ENCODE data around the gene APBB2.

- TF ChIP-seq E2F4 (IDR thresholded peaks at IDR 0.05; ENCODE audit: low read depth, low read length) (no peak), CTCF (IDR thresholded peaks at IDR 0.05 in 2 of 3, conservative IDR thresholded peaks at IDR 0.05 in 1 of 3; ENCODE audit: control insufficient read depth in 2 of 3, extremely low read depth in 1 of 3, insufficient read depth in 1 of 3, low read depth in 3 of 3, low read length in 3 of 3) (peak; percentile 48 to 62 (median 59); a peak in 5 of 6 replicates), SP1 (IDR thresholded peaks at IDR 0.05; ENCODE audit: low read depth, low read length) (no peak), MTA2 (IDR thresholded peaks at IDR 0.05; ENCODE audit: low read depth) (no peak), SUZ12 (IDR thresholded peaks at IDR 0.05; ENCODE audit: unreplicated experiment) (no peak), ZNF274 (IDR thresholded peaks at IDR 0.05; ENCODE audit: insufficient read depth, insufficient read length) (no peak), FOXK2 (IDR thresholded peaks at IDR 0.05) (no peak)
Measured at GRCh38 chr4:40976343-40976742, 238.0 kb downstream of the APBB2 start.
